Non-pigmented ciliary epithelial cell (primary cell): ENCODE data around the gene SNCAIP.
A peak's percentile ranks its signal among the peaks of the same experiment; 100 is the strongest.

ENCODE experiments used
- DNase-seq: peaks from one replicate; pipeline ENCODE4 v3.0.0-alpha.2; 2010; ENCODE audit warnings: low read depth

SNCAIP gene

DNA sequence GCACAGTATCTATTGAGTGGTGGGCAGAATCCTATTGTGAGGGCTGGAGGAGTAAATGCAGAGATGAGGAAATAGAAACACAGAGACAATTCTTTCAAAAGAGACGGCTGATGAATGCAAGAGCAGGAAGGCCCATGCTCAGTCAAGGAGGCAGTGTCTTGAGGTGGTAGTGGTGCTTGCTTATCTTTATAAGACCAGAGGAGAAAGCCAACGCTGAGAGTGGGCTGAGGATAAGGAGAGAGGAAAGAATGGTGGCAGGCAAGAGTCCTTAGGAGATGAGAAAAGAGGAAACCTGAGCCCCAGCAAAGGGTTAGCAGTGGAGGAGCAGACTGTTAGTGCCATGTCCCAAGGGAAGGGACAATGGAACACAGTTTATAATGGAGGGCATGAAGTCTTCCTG lies 86.0 kb downstream of the SNCAIP start:
- no peak for DNase-seq

DNA sequence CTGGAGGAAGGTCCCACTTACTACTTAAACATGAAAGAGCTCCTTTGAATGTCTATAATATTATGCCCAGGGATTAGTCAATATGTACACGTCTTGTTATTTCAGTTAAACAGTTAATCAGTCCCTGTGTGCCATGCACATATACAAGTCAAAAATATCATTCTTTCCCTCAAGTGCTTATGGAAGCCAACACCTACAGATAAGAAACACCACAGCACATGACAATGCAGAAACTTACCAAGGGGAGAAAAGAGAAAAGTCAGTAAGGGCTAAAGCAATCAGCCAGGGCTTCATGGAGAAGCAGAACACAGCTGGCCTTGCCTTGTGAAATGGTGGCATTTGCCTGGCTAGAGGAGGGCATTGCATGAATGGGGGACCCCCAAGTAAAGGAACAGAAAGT lies 88.3 kb downstream of the SNCAIP start:
- DNase-seq = no peak

DNA sequence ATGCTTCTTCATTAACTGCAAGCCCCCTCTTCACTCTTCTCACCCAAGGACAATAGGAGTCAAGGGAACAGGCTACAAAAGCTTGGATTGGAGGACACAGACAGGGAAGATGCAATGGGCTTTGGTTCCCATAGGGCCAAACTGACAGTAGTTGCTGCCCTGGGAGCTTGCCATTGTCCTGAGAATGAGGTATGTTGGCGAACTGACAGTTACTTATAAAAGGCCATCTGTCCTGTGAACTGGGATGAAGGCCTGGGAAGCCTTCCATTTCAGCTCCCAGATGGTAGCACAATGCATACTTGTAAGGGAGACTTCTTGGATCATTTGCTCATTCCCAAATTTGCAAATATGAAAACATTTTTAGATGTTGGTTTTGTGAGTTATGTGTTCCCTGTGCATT lies 88.9 kb downstream of the SNCAIP start:
- no peak for DNase-seq

DNA sequence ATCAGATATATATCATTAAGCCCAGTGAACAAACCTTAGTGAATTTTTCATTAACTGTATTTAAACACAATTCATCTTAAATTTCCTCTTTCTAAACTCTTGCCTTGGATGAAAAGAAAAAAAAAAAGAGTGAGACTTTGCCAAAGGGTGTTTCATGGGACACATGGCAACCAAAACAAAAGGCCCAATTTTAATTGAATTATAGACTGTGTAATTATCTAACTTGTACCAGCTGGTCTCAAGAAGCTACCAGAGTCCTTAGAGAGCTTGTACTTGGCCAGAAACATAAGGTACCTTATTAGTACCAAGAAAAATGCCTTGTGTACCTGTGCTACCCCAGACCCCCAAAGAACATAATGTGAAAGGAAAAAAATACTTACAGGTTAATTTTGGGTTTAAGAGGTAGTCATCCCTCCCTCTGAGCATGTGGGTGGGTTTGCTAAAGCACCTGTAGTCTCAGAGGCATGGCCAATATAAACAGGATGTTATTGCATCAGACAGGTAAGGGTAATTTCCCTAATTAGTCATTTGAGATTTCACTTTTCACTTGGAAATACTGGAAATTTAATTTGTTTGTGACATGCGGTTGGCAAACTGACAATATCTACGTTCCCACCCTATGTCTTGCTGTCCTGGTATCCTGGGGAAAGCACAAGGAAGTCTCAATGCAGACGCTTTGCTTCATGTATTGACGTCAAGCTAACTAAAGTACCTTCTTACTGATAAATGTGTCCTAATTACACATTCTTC lies 90.1 kb downstream of the SNCAIP start:
- no peak for DNase-seq

DNA sequence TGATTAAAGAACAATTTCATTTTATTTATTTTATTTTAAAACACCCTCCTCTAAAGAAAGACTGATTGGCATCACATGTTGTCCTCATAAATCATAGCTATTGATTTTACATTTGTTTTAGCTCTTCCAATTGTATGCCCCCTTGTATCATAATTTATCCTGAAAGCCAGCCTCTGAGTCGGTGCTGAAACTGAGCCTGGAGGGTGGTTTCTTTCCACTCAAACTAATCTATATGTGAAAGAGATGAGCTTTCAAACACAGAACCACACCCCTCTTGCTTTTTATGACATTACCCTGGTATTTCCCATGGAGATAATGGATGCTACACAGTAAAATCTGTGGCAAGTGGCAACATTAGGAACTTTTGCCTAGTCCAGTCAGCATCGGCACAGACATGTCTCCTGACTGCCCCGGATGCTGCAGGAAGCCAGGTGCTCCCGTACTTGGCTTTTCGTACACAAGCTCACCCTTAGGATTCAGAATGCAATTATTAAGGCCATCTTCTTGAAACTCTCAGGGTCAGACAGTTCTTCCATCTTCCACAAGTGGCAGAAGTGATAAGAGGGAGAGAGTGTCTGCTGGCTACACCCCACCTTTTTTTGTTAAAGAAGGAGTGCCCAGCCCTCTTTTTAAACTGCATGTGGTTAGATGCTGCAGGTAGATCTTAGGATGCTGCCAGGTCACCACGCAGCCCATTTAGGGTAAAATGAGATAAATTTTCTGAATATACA lies 91.1 kb downstream of the SNCAIP start:
- DNase-seq = no peak

DNA sequence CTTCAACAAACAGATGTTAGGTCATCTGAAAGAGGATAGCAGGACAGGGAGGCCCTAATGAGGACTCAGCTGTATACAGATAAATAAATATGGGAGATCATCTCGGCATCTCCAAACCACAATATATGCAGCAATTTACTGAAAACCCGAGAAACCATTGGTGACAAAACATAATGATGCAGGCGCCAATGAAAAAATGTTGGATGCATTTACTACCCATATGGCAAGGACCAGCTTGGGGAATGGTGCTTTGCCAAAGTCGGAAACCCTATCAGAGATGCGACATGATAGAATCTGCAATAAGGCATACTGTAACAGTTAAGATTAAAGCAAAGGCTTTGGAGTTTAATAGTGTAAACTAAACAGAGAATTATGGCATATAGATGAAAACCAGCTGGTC lies 92.0 kb downstream of the SNCAIP start:
- DNase-seq = no peak

DNA sequence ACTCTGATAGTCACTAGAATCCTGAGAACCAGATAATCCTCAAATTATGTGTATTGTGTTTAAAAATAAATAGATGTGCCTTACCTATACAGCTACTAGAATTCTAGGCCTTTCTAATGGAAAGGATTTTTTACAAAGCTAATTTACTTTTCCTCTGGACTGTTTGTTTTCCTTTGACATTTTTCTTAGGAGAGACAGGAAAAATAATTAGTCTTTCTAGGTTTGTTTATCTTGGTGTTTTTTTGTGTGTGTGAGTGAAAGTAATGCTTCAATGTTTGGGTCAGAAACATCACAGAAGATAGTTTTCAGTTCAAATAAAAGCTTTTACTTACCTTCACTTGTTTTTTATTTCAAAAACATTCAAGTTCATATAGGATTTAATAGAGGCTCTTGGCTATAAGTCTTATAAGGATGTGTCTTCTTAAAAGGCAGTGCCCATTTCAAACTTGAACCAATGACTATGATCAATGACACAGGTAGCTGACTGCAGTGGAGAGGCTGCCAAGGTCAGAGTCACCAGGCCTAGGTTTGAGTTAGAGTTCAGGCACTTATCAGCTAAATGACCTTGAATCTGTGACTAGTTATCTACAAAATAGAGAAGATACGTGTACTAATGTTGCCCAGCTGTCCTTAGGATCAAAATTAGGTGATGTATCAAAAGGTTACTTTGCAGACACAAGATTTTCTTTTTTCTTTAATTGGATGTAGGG lies 92.8 kb downstream of the SNCAIP start:
- DNase-seq = no peak

DNA sequence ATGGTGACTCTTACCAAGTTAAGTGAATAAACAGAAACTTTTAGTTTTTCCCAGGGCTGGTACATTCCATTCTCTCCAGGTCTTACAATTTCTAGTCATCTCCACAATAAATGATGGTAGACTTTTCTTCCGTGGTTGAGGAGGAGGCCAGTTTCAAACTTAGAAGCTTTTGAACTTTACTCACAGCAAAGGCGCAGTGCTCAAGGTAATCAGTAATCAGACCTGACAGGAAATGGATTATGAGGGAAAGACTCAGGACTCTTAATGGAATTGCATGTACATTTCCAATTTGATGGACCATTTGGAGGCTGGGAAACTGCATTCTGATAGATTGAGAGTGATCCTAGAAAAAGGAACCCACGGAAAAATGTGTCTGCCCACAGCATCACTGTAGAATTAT lies 93.7 kb downstream of the SNCAIP start:
- no peak for DNase-seq

DNA sequence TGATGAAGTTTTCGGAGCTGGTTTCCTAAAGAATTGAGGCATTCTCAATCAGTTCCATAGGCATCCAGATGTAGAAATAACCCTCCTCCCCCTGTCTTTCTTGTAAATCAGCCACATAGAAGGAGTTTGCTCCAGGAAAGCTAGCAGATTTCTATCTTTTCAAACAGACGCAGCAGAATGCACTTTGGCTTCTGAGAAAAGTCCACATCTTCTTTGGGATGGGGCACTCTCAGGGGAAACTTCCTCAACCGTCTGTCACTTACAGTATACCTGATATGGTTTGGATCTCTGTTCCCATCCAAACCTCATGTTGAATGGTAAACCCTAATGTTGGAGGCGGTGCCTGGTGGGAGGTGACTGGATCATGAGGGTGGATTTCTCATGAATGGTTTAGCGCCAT lies 94.1 kb downstream of the SNCAIP start:
- no peak for DNase-seq

DNA sequence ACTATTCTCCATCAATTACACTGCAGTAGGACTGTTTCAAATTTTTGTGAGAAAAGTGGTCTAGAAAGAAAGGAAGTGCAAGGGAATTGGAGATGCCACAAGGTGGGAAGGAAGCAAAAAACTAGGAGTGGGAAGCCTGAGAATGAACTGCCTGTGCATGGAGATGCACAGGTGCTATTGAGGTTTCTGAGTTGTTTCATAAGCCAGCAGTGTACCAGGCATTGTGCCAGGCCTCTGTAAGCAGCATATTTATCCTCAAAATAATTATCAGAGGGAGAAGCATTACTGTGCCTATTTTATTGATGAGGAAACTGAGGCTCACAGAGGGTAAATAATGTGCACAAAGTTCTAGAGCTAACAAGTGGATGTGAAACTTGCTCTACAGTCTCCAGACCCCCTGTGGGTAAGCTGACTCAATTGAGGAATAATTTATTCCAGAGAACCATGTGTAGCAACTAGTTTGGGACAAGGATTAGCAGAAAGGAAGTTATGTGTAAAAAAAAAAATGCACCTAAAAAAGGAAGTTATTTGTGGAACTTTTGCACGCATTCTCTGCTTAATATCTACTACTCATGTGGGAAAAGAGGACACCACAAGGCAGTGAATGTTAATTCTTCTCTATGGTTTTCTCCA lies 96.7 kb downstream of the SNCAIP start:
- DNase-seq = no peak

DNA sequence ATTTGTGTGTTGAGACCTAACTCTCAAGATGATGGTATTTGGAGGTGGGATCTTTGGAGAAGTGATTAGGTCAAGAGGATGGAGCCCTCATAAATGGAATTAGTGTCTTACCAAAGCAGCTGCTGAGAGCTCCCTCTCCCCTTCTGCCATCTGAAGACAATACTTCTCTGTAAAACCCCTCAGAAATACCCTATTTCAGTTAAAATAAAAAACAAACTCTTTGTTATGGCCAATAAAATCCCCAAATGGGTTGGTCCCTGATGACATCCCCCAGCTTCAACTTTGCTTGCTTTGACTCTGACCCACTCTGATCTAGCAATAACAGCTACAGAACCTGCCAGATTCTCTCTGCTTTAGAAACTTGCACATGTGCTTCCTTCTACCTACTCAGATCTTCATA lies 100.9 kb downstream of the SNCAIP start:
- no peak for DNase-seq

DNA sequence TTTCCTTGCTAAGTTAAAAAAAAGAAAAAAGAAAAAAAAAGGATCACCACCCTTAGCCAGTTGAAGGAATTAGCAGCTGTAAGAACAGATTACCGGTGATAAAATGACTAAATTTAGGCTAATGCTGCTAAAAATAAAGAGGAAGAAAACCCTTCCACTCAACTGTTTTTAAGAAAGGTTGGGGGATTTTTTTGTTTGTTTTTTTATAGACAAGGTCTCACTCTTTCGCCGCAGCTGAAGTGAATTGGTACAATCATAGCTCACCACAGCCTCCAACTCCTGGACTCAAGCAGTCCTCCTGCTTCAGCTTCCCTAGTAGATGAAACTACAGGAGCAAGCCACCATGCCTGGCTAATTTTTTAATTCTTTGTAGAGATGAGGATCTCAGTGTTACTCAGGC lies 101.7 kb downstream of the SNCAIP start:
- no peak for DNase-seq

DNA sequence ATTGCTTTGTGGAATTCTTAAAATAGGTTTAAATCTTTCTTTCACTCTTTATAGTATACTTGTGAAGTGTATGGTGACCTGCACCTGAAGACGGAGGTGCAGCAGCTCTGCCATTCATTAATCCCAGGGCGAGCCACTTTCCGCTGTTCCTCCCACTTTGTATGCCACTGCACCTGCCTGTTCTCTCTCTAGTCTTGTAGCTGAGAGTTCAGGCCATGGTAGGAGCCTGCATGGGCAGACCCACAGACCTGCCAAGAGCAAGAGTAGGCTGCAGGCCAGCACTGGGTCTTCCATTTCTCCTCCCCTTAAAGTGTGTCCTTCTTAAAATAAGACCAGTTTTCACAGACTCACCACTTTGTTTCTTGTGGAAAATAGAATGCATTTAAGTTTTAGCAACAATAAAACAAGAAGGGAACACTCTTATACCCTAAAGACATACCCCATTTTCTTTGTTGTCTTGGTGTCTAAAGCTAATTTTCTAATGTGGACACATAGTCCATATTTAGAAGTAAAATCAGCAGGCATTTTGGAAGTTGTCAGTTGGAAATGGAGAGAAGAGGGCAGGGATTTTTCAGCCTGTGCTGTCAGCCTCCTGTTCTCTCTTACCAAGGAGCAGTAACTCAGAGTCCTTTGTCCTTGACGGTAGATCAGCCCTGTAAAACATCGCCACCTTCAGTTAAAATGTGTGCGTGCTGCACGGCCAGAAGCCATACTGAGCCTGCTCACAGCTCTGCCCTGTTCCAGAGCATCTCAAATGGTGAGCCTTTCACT lies 103.2 kb downstream of the SNCAIP start:
- DNase-seq = peak; percentile 20

DNA sequence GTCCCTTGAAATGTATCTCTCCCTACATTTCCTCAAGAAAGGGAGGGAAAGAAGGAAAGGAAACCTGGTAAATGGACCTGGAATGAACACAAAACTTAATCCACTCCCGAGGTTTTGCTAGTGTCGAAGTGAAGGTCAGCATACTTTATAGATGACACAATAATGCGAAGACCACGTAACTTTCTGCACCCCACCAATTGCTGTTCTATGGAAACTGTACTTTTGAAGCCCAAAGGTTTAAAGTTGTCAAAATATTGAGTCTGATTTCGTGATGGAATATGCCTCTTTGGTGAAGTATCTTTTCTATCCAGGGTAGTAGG lies 103.7 kb downstream of the SNCAIP start:
- DNase-seq = no peak

DNA sequence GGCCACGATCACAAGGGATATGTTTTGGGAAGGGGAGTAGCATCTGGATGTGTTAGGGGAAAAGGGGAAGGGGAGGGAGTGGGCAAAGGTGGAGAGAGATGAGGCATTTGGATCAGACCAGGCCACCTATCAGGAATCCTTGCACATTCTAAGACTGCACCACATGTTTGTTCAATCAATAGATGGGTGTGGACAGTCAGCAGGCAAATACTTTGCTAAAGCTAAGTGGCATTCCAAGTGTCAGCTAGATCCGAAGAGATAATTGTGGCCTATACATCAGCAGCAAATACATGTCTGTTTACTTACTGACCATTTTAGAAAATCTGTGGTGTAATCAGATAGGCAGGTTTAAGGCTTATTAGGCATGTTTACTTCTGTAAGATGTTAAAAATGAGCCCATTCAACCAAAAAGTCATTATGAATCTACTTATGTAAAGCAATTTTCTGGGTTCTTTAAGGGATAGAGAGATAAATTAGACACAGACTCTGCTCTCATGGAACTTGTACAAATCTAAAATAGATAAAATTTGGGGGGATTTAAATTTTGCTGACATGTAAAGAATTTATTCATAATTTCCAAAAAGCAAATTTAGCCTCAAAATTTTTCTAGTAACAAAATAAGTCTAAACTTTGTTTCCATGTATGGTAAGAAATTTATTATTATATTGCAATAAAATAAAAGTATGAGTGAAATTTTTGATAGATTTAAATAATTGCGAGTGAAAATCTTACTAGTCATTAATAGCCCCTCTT lies 107.3 kb downstream of the SNCAIP start:
- DNase-seq = no peak

DNA sequence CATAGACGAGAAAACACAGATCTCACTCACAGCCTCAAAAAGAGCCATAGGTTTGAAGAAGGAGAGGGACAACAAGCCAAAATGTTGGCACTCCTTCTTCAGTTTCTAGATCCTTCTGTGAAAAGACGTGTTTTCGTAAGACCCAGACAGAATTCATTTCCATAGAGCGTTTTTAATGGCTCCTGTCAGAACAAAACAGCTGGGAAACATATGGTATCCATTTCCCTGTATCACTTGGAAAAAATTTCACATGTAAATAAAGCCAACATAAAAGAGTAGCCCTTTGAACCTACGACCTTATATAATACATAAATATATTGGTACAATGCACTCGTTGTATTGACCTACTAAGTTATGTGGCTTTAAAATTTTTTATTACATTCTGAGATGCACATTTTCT lies 108.1 kb downstream of the SNCAIP start:
- no peak for DNase-seq

DNA sequence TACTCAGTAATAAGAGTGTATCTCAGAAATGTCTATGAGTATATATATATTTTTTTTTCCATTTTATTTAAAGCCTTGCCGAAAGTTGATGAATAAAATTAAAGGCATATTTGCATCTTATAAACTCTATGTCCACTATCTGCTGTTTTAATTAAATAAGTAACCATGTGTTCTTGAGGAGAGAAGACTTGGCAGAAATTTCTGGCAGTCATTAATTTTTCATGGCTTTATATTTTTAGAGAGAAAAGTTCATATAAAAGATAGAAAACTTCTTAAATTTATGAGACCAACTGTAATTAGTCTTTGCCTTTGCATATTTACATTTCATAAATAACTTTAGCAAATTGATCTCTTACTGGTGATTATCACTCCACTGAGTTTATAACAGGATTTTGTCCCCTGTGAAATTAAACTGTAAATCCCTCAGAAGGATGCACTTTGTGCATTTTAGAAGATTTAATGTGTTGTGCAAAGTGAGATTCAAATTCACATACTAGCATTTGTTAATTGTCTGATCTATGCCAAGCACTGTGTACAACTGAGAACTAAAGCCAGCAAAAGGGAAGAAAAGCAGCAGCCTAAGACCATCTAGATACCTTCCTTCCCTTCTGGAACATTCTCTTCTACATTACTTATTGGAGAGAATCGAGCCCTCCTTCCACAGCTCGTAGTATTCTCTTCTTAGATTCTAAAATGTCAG lies 108.7 kb downstream of the SNCAIP start:
- DNase-seq = no peak

DNA sequence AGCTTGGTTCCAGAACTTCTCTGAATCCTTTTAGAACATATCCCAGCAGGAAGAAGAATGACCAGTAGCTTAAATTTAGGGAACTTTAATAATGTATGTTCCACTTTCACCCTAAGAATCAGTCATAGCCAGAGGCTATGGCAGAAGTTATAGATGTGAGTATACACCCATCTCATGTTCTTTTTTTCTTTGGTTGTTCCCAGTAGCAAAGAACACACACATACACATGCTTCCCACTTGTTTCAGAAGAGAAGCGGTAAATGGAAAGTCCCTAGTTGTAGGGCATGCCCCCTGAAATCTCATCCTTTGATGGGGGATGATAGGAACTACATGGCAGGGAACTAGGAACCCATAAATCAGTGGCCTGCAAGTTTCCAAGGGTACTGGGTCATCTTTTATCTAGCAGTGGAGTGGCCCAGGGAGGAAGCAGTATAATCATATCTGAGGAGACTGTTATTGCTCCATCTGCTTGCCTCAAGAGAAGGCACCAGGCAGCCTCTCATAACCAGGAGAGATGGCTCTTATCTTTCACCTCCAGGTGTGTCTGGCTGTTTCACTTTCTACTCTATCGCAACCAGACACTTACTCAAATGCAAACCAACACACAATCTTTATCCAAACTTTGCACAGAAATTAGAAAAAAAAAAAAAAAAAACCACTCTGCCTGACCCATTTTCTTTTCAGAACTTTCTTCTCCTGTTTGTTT lies 109.5 kb downstream of the SNCAIP start:
- no peak for DNase-seq

DNA sequence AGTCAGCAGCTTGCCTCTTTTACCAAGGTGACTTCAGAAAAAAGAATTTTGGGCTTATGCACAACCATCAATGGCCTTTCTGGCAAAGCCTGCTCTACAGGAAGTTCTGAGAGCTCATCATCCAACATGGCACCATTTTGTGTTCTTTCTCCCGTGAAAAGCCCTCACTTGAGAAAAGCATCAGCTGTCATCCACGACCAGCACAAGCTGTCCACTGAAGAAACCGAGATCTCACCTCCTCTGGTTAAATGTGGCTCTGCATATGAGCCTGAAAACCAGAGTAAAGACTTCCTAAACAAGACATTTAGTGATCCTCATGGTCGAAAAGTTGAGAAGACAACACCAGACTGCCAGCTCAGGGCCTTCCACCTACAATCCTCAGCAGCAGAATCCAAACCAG lies 111.2 kb downstream of the SNCAIP start:
- DNase-seq = no peak

DNA sequence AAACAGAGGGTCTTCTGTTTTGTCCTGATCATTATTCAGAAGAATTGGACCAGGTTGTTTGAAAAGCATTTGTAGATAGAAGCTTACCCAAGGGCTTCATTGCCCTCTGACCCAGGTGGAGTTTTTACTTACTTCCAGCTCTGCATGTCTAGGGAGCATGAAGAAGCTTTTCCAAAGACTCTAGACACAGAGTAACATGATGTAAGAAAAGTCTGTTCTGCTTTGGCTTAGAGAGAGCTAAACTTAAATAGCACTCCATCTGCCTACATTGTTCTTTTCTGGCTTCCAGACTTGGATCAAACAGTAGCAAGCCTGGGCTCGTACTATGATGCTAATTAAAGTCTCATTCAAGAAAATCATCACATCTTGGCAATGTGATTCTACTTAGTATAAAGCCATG lies 112.1 kb downstream of the SNCAIP start:
- DNase-seq = no peak
